A549 (cell line): ENCODE measurements around the gene LAMC2. TPM values are rescaled to one million over a fixed set of nuclear protein-coding genes. Genes with fewer than 3 reads are reported as not detected.

Experiments
- ATAC-seq, 2 experiments: fragments of 200-7000 bp in 1 of 2; fragments of >200 bp in 1 of 2; cut with Nextera tagmentation in 1 of 2; cut with Tn5 transposase in 1 of 2; 3 replicates each; pipeline versions ENCODE4 v1.8.0 to v1.9.1; 2018 to 2020; ENCODE audit warnings: mild to moderate bottlenecking in 1 of 2, moderate library complexity in 1 of 2
- CTCF ChIA-PET: fragments of 300-600 bp; sonication (Branson Sonifier 250); formaldehyde crosslinking; extraction: SDS; loops from one replicate; lab custom pipeline; 2021; ENCODE audit warnings: antibody characterized with exemption, inconsistent platforms; lab: Yijun Ruan, JAX
- POLR2A ChIA-PET: fragments of 350-600 bp; formaldehyde crosslinking; extraction: SDS; loops from one replicate; lab custom pipeline; 2021; ENCODE audit warnings: antibody characterized with exemption, inconsistent platforms; lab: Yijun Ruan, JAX
- DNase-seq, 2 experiments: peaks; one replicate each; pipeline versions ENCODE4 v3.0.0 to v3.0.0-alpha.2; 2011 to 2016; ENCODE audit warnings: low read depth in 1 of 2, low spot score in 1 of 2
- FAIRE-seq: peaks from 2 replicates; lab custom pipeline; 2011; peaks lifted over from hg19 to GRCh38; lab: Jason Lieb, UNC
- H3K27ac ChIP-seq, 2 experiments: fragments of >200 bp; sonication (Bioruptor Twin); formaldehyde crosslinking; 3 replicates each; pipeline ENCODE4 v1.5.1; 2016 to 2017
- H3K4me1 ChIP-seq: fragments of >200 bp; sonication (Bioruptor Twin); formaldehyde crosslinking; 3 replicates; pipeline ENCODE4 v1.6.1; 2016
- H3K4me2 ChIP-seq: fragments of >200 bp; sonication (Bioruptor Twin); formaldehyde crosslinking; 3 replicates; pipeline ENCODE4 v1.6.1; 2016
- H3K4me3 ChIP-seq: fragments of >200 bp; sonication (Bioruptor Twin); formaldehyde crosslinking; 3 replicates; pipeline ENCODE4 v1.5.1; 2016
- H3K9me3 ChIP-seq: fragments of >200 bp; sonication (Bioruptor Twin); formaldehyde crosslinking; 3 replicates; pipeline ENCODE4 v1.6.1; 2016
- CBX2 ChIP-seq: fragments of 200-600 bp; sonication (generic); IDR thresholded peaks from 2 replicates; pipeline ENCODE4 v1.6.1; 2016; ENCODE audit warnings: low read depth, mild to moderate bottlenecking, borderline replicate concordance
- CEBPB ChIP-seq, 2 experiments: fragments of >200 bp in 1 of 2; sonication (Bioruptor Twin) in 1 of 2; formaldehyde crosslinking in 1 of 2; IDR thresholded peaks; 2 replicates each; pipeline ENCODE4 v1.6.1; 2012 to 2016
- CHD2 ChIP-seq: fragments of 150-350 bp; IDR thresholded peaks from 2 replicates; pipeline ENCODE4 v1.6.1; 2014; ENCODE audit warnings: low read length; ENCODE audit not compliant: partially characterized antibody
- EP300 ChIP-seq, 2 experiments: fragments of >200 bp; sonication (Bioruptor Twin); formaldehyde crosslinking; IDR thresholded peaks; 2 replicates in 1 of 2; 3 replicates in 1 of 2; pipeline ENCODE4 v1.6.1; 2016 to 2017
- ESRRA ChIP-seq: fragments of 150-350 bp; IDR thresholded peaks from 2 replicates; pipeline ENCODE4 v1.6.1; 2014; ENCODE audit warnings: mild to moderate bottlenecking, low read length, borderline replicate concordance
- FOSL2 ChIP-seq, 2 experiments: fragments of 450-650 bp in 1 of 2; fragments of >200 bp in 1 of 2; sonication (Bioruptor Twin) in 1 of 2; formaldehyde crosslinking; IDR thresholded peaks; 2 replicates each; pipeline versions ENCODE4 v1.5.0 to v1.6.1; 2016 to 2020; ENCODE audit warnings: mild to moderate bottlenecking in 1 of 2, moderate library complexity in 1 of 2
- FOXS1 ChIP-seq: fragments of 250-450 bp; sonication (Bioruptor Pico); IDR thresholded peaks from 2 replicates; pipeline ENCODE4 v1.5.0; 2020; ENCODE audit warnings: mild to moderate bottlenecking, moderate library complexity
- GATA3 ChIP-seq: IDR thresholded peaks from 2 replicates; pipeline ENCODE4 v1.6.1; 2012; ENCODE audit warnings: borderline replicate concordance
- HOXB13 ChIP-seq: fragments of 250-450 bp; sonication (Bioruptor Pico); IDR thresholded peaks from 2 replicates; pipeline ENCODE4 v1.5.0; 2020; ENCODE audit warnings: low read depth, mild to moderate bottlenecking, moderate library complexity
- HOXB5 ChIP-seq: fragments of 250-450 bp; sonication (Bioruptor Pico); IDR thresholded peaks from 2 replicates; pipeline ENCODE4 v1.5.0; 2020; ENCODE audit warnings: mild to moderate bottlenecking, moderate library complexity
- JUNB ChIP-seq: fragments of >200 bp; sonication (Bioruptor Twin); formaldehyde crosslinking; IDR thresholded peaks from 2 replicates; pipeline ENCODE4 v1.6.1; 2016
- MAFK ChIP-seq: fragments of 450-650 bp; IDR thresholded peaks from 2 replicates; pipeline ENCODE4 v1.6.1; 2014; ENCODE audit not compliant: partially characterized antibody
- MAZ ChIP-seq: fragments of 150-350 bp; IDR thresholded peaks from 2 replicates; pipeline ENCODE4 v1.6.1; 2014; ENCODE audit warnings: antibody characterized with exemption, low read depth, low read length, borderline replicate concordance
- MYC ChIP-seq: IDR thresholded peaks from 2 replicates; pipeline ENCODE4 v1.6.1; 2012; ENCODE audit warnings: mild to moderate bottlenecking, inconsistent platforms, low read length, improper control_type of control experiment, borderline replicate concordance
- NFE2L2 ChIP-seq: fragments of 150-350 bp; conservative IDR thresholded peaks from 2 replicates; pipeline ENCODE4 v1.6.1; 2014; ENCODE audit warnings: low read length
- NR3C1 ChIP-seq: fragments of >200 bp; sonication (Bioruptor Twin); formaldehyde crosslinking; IDR thresholded peaks from 3 replicates; pipeline ENCODE4 v1.6.1; 2017
- POLR2A ChIP-seq: IDR thresholded peaks from 2 replicates; pipeline ENCODE4 v1.6.1; 2012; ENCODE audit warnings: mild to moderate bottlenecking, low read length
- POLR2AphosphoS2 ChIP-seq: conservative IDR thresholded peaks from 2 replicates; pipeline ENCODE4 v1.6.1; 2012; ENCODE audit warnings: low read length, improper control_type of control experiment, inconsistent platforms
- RAD21 ChIP-seq, 2 experiments: fragments of >200 bp in 1 of 2; sonication (Bioruptor Twin) in 1 of 2; formaldehyde crosslinking in 1 of 2; IDR thresholded peaks in 1 of 2; conservative IDR thresholded peaks in 1 of 2; 2 replicates in 1 of 2; 3 replicates in 1 of 2; pipeline ENCODE4 v1.6.1; 2012 to 2018; ENCODE audit warnings: inconsistent platforms in 1 of 2
- RARB ChIP-seq: fragments of 250-450 bp; sonication (Bioruptor Pico); IDR thresholded peaks from 2 replicates; pipeline ENCODE4 v1.8.0; 2021; ENCODE audit warnings: mild to moderate bottlenecking, moderate library complexity
- TP53 ChIP-seq: fragments of 250-450 bp; sonication (Bioruptor Pico); IDR thresholded peaks from 2 replicates; pipeline ENCODE4 v1.5.0; 2021; ENCODE audit warnings: mild to moderate bottlenecking, moderate library complexity
- ZNF302 ChIP-seq: fragments of 250-450 bp; sonication (Bioruptor Pico); IDR thresholded peaks from 2 replicates; pipeline ENCODE4 v1.9.0; 2021; ENCODE audit warnings: inconsistent platforms, mild to moderate bottlenecking, moderate library complexity
- WGBS: methylation state at CpG from one replicate; pipeline ENCODE4 v1.1.6; 2017; ENCODE audit errors: missing lambda C conversion rate; 5-methylcytosine and 5-hydroxymethylcytosine counted together
- polyA plus RNA-seq, 4 experiments: library from polyadenylated mRNA; depleted of rRNA in 3 of 4; stranded (reverse); fragments of >200 nt; fragmentation: RNase III in 1 of 4; extraction: RNeasy Plus Mini Kit Qiagen cat#74134 plus additional on column Dnase treatment in 1 of 4; gene quantifications; 2 replicates in 3 of 4; 3 replicates in 1 of 4; pipeline ENCODE4 v1.2.3, GENCODE V29; 2011 to 2017
- TF ChIP-seq, protein P1 (sequence below): fragments of >200 bp; sonication (Bioruptor Twin); formaldehyde crosslinking; IDR thresholded peaks from 3 replicates; pipeline ENCODE4 v1.6.1; 2016
- TF ChIP-seq, protein P2 (sequence below): fragments of 250-450 bp; sonication (Bioruptor Pico); IDR thresholded peaks from 2 replicates; pipeline ENCODE4 v1.5.0; 2020; ENCODE audit warnings: low read depth, mild to moderate bottlenecking, moderate library complexity
- TF ChIP-seq, protein P3 (sequence below): fragments of >200 bp; sonication (Bioruptor Twin); formaldehyde crosslinking; IDR thresholded peaks from 3 replicates; pipeline ENCODE4 v1.5.1; 2016
- TF ChIP-seq, protein P4 (sequence below): IDR thresholded peaks from 2 replicates; pipeline ENCODE4 v1.6.1; 2012

The LAMC2 gene
- polyA plus RNA-seq, 2 of the 4 experiments (the other 2 are of a cell fraction), result 8.5 to 24.1 TPM

DNA sequence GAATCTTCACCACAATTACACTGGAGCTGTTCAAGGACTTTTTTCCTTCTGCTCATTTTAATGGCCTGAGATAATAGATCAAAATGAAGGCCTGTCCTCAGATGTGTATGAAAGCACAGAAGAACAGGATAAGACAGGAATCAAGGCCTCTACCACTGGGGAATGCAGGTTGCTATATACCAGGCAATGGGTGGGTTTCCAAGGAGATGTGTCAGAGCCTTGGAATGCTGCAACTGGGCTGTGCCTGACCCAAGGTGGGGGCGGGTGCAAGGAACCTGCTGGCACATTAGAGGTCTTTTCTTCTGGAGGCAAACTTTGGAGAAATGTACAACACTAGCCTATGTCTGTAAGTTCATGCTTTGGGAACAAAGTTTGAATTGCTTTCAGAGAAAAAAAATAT is 21.7 kb upstream of the LAMC2 start:
- WGBS, result 0% methylated on average over 1 of the region's 1 CpG
- Histone ChIP-seq H3K9me3 (no peaks in the 10 kb centered on the region), H3K4me1 (peaks cover 57% of the 10 kb centered on the region), H3K27ac (peak overlapping the region; percentile 75 to 81), H3K4me2 (peak overlapping the region; percentile 66), H3K4me3 (no peak overlapping the region)
- DNase-seq, result peak; percentile 76 to 89
- POLR2A ChIA-PET, result interaction anchor here (1.1 kb wide), 1 partner anchor 16 kb away, joined by 3 read pairs; no protein-coding TSS in a partner anchor
- ATAC-seq, result peak; percentile 58 to 79; a peak in 5 of 6 replicates
- FAIRE-seq, result no peak
- CTCF ChIA-PET, result interaction anchor here (0.6 to 1.4 kb wide), 2 partner anchors 17 to 63 kb away, joined by 3 read pairs; no protein-coding TSS in a partner anchor
- no peak for TF ChIP-seq CBX2
- no peak for TF ChIP-seq CHD2
- TF ChIP-seq, protein P1, sequence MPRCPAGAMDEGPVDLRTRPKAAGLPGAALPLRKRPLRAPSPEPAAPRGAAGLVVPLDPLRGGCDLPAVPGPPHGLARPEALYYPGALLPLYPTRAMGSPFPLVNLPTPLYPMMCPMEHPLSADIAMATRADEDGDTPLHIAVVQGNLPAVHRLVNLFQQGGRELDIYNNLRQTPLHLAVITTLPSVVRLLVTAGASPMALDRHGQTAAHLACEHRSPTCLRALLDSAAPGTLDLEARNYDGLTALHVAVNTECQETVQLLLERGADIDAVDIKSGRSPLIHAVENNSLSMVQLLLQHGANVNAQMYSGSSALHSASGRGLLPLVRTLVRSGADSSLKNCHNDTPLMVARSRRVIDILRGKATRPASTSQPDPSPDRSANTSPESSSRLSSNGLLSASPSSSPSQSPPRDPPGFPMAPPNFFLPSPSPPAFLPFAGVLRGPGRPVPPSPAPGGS, result no peak
- TF ChIP-seq ESRRA, result no peak
- no peak; a peak in 1 of 5 replicates for TF ChIP-seq RAD21 (conservative IDR thresholded peaks at IDR 0.05 in 1 of 2, IDR thresholded peaks at IDR 0.05 in 1 of 2)
- no peak for TF ChIP-seq RARB (CRISPR knock-in tag)
- TF ChIP-seq MAZ, result no peak
- no peak for TF ChIP-seq MYC
- no peak for TF ChIP-seq TP53 (CRISPR knock-in tag)
- TF ChIP-seq JUNB, result 0 out of 2 replicates have a peak, but pooled peaks have one; percentile 27
- 0 out of 2 replicates have a peak, but pooled peaks have one; percentile 34 for TF ChIP-seq FOXS1 (CRISPR knock-in tag)
- no peak for TF ChIP-seq POLR2A
- no peak for TF ChIP-seq EP300 (IDR thresholded peaks at IDR 0.05)
- TF ChIP-seq NFE2L2, result no peak
- no peak for TF ChIP-seq NR3C1
- TF ChIP-seq HOXB13, result no peak
- TF ChIP-seq GATA3, result peak; percentile 69; the same call in 1 of the 2 replicates
- 0 out of 2 replicates have a peak, but pooled peaks have one; percentile 22 for TF ChIP-seq ZNF302 (CRISPR knock-in tag)
- TF ChIP-seq POLR2AphosphoS2, result no peak
- peak in 1 of 2 experiments; percentile 65; a peak in 1 of 4 replicates for TF ChIP-seq CEBPB (IDR thresholded peaks at IDR 0.05)
- TF ChIP-seq, protein P2, sequence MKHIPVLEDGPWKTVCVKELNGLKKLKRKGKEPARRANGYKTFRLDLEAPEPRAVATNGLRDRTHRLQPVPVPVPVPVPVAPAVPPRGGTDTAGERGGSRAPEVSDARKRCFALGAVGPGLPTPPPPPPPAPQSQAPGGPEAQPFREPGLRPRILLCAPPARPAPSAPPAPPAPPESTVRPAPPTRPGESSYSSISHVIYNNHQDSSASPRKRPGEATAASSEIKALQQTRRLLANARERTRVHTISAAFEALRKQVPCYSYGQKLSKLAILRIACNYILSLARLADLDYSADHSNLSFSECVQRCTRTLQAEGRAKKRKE (CRISPR knock-in tag), result no peak
- TF ChIP-seq HOXB5, result peak; percentile 41; the same call in 1 of the 2 replicates
- TF ChIP-seq, protein P3, sequence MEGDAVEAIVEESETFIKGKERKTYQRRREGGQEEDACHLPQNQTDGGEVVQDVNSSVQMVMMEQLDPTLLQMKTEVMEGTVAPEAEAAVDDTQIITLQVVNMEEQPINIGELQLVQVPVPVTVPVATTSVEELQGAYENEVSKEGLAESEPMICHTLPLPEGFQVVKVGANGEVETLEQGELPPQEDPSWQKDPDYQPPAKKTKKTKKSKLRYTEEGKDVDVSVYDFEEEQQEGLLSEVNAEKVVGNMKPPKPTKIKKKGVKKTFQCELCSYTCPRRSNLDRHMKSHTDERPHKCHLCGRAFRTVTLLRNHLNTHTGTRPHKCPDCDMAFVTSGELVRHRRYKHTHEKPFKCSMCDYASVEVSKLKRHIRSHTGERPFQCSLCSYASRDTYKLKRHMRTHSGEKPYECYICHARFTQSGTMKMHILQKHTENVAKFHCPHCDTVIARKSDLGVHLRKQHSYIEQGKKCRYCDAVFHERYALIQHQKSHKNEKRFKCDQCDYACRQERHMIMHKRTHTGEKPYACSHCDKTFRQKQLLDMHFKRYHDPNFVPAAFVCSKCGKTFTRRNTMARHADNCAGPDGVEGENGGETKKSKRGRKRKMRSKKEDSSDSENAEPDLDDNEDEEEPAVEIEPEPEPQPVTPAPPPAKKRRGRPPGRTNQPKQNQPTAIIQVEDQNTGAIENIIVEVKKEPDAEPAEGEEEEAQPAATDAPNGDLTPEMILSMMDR, result no peak
- TF ChIP-seq, protein P4, sequence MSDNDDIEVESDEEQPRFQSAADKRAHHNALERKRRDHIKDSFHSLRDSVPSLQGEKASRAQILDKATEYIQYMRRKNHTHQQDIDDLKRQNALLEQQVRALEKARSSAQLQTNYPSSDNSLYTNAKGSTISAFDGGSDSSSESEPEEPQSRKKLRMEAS, result peak; percentile 70; the same call in 1 of the 2 replicates
- TF ChIP-seq FOSL2 (IDR thresholded peaks at IDR 0.05), result no peak
- TF ChIP-seq FOSL2 (CRISPR knock-in tag; IDR thresholded peaks at IDR 0.05), result peak; percentile 76

DNA sequence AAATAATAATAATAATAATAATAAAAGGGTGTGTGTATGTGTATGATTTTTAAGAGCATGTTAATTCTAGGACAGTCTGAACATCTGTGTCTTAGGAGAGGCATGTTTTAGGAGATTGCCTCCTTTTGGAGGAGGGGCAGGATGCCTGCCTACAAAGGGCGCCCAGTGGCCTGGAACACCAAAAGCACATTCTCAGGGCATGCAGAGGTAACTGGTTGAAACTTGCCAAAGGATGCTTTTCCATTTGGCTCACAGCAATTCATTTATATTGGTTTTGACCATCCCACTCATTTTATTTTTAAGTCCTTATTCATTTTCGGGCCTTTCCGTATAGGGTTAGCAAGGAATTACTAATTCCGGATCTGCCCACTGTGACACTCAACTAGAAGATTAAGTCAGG is 21.1 kb upstream of the LAMC2 start:
- Histone ChIP-seq H3K4me3 (no peak overlapping the region), H3K9me3 (no peaks in the 10 kb centered on the region), H3K4me1 (peaks cover 50% of the 10 kb centered on the region), H3K4me2 (peak overlapping the region; percentile 66), H3K27ac (peak overlapping the region; percentile 75 to 81)
- 94% methylated on average over 4 of the region's 4 CpGs for WGBS
- ATAC-seq, result no peak
- no peak for DNase-seq
- no peak for FAIRE-seq
- POLR2A ChIA-PET, result no interaction called here
- CTCF ChIA-PET, result no interaction called here
- TF ChIP-seq MAFK, result no peak
- TF ChIP-seq MYC, result no peak
